GM10266 (cell line): ENCODE results near the gene CHRDL2.
"Not testable (repeated sequence)": the region's sequence is repeated elsewhere in the genome, so short reads cannot be mapped to it uniquely, and the experiment has no call there.

Source experiments
- DNase-seq: peaks from one replicate; pipeline ENCODE4 v3.0.0; 2012; ENCODE audit errors: extremely low spot score
- TF ChIP-seq, protein P1 (sequence below): IDR thresholded peaks from 2 replicates; pipeline ENCODE4 v1.5.1; 2012; ENCODE audit warnings: mild to moderate bottlenecking, low read depth; ENCODE audit not compliant: control insufficient read depth, insufficient read depth; ENCODE audit errors: missing control alignments

Gene CHRDL2

DNA sequence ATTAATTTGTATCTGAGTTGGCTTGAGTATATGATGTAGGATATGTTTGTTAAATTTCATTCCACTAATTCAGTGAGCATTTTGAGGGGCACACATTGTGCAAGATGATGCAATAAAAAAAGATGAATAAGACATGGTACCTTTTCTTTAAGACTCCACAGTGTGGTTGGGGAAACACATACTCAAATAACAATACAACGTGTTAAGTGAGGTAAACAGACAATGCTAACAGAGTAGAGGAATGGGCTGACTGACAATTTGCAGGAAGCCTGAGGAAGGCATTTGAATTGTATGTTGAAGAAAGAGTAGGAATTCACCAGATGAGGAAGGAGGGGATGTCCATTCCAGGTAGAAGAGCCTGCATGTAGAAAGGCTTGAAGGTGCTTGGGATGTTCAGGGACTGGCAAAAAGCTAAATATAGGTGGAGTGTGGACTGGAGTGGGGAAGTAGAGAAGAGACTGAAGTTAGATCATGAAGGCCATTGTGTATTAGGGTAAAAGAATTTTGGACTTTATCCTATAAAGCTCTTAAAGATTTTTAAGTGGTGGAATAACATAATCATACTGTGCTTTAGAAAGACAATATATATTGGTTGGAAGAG lies 24.3 kb upstream of the CHRDL2 start:
- DNase-seq: no peak
- TF ChIP-seq, protein P1, sequence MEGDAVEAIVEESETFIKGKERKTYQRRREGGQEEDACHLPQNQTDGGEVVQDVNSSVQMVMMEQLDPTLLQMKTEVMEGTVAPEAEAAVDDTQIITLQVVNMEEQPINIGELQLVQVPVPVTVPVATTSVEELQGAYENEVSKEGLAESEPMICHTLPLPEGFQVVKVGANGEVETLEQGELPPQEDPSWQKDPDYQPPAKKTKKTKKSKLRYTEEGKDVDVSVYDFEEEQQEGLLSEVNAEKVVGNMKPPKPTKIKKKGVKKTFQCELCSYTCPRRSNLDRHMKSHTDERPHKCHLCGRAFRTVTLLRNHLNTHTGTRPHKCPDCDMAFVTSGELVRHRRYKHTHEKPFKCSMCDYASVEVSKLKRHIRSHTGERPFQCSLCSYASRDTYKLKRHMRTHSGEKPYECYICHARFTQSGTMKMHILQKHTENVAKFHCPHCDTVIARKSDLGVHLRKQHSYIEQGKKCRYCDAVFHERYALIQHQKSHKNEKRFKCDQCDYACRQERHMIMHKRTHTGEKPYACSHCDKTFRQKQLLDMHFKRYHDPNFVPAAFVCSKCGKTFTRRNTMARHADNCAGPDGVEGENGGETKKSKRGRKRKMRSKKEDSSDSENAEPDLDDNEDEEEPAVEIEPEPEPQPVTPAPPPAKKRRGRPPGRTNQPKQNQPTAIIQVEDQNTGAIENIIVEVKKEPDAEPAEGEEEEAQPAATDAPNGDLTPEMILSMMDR: no peak

DNA sequence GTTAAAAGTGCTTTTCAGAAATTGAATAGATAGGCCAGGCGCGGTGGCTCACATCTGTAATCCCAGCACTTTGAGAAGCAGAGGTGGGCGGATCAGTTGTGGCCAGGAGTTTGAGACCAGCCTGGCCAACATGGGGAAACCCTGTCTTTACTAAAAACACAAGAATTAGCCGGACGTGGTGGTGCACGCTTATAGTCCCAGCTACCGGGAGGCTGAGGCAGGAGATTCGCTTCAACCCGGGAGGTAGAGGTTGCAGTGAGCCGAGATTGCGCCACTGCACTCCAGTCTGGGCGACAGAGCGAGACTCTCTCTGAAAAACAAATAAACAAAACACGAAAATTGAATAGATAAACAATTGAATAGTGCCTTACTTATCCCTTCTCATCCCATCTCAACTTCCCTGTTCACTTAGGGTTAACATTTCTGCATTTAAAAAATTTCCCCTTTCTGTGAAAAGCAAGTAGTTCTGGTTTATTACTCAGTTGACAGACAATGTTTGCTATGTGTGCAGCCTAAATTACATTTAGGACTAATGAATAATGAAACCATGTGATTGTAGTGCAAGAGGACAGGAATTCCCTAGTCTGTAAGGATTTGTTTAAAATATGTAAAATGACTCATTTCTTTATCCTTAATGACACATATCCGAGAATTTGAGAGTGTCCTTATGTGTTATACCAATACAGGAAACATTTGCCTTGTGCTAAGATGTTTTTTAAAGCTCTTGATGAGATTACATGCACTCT lies 23.5 kb upstream of the CHRDL2 start:
- DNase-seq: no peak
- TF ChIP-seq, protein P1: no peak

DNA sequence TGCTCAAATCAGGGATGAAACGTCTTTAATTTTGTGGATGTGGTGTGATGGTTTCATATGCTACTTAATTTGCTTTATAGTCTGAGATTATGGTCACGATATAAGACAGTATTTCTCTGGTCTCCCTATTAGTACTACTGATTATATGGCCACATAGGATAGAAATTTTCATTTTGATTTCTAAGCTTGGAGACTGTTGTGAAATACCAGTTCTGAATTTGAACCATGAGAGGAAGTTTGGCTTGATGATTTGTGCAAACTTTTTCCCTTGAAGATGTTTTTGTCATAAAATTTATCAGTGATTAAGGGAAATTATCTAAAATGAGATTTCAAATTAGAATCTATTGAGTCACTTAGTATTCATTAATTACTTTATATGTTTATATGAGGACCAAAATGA lies 20.1 kb upstream of the CHRDL2 start:
- no peak for DNase-seq
- TF ChIP-seq, protein P1: no peak

DNA sequence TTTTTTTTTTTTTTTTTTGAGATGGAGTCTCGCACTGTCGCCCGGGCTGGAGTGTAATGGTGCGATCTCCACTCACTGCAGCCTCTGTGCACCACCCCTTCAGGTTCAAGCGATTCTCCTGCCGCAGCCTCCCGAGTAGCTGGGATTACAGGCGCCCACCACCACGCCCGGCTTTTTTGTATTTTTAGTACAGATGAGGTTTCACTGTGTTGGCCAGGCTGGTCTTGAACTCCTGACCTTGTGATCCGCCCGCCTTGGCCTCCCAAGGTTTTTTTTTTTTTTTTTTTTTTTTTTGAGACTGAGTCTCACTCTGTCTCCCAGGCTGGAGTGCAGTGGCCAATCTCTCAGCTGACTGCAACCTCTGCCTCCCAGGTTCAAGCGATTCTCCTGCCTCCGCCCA lies 19.4 kb upstream of the CHRDL2 start:
- DNase-seq: not testable (repeated sequence)

DNA sequence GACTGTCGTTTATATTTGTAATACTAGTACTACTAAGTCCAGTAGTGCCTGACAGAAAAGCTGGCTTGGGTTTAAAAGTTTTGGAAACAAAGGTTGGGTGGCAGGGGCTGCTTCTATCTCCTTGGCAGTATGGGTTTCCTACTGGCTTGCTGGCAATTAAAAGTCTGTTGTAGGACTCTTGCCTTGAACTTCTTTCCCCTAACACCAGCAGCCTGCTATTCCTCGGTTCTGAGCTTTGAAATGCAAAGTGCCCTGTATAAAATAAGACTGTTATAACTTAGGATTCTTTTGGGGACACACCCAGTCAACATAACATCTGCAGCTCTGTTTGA lies 18.7 kb upstream of the CHRDL2 start:
- no peak for DNase-seq

DNA sequence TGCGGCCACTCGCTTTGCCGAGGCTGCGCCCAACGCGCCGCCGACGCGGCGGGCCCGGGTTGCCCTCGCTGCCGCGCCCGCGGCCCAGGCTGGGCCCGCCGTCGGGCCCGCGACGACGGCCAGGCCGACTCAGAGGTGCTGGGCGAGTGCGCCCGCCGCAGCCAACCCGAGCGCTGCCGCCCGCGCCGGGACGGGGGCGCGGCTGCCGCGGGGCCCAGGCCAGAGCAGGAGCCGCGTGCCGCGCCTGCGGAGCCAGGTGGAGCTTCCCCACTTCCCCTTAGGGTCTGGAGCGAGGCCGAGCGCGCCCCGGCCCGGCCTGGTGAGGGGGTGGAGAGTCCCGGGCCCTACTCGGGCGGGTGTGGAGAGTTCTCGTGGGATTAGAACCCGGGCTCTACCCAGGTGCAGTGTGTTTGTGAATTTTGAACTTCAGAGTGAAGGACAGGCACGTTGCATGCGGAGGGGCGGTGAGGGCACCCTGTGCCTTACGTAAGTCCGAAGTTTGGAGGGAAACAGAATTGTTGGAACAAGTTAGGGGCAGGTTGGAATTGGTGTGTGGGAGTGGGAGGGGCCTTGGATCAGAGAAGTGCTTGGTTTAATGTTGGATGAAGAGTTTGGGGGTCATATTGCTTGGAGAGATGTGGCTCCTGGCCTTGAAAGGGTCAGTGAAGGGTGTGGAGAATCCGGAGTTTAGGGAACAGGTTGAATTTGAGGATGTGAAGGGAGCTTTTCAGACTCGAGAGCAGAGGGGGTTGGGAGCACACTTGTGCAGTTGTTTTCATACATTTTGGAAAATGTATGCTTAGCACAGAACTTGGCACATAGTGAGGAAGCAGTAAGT lies 18.1 kb upstream of the CHRDL2 start:
- TF ChIP-seq, protein P1: no peak
- peak; percentile 79 for DNase-seq

More for the DNA sequence above, 18.7 kb upstream of the CHRDL2 start:
- TF ChIP-seq, protein P1: no peak

DNA sequence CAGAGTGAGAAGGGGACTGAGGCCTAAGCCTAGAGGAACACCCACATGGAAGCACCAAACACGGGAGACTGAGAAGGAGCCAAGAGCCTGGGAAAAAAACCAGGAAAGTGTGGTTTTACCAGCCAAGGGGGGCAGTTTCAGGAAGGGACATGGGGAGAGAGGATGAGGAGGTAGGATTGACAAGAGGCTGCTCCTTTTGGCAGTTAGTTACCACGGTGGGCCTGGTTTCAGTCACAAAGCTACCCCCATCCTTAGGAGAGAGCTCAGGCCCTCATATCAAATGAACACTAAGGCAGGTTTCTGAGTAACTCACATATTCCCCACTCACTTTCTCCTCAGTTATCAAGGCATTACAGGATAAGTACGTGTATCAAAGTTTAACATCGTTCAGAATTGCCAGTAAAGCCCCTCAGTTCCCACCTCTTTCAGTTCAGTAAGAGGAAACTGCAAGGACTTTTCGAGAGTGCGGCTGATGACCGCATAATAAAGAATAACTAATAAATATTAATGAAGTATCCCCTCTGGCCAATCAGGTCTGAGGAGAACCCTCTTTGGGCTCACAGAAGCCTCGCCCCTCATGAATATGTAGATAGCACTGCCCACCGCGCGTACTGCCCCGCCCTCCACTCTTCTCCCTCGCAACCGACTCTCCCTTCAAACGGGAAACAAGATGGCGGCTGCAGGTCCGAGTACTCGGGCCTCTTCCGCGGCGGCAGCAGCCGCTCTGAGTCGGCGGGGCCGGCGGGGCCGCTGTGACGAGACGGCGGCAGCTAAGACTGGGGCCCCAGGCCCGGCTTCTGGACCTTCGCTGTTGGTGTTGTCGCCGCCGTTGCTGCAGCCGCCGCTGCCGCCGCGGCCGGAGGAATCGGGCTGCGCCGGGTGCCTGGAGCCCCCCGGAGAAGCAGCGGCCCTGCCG lies 17.2 kb upstream of the CHRDL2 start, which contains the start of gene RNF169:
Gene RNF169, plus strand, starts transcription at position 639 of the 916 bp plus-strand sequence. Its CDS starts 32 bp downstream, at position 671.
- TF ChIP-seq, protein P1: no peak
- DNase-seq: peak; percentile 99
